Neutrophil (primary cell): ENCODE results near the gene NGF.

ENCODE experiments used
- H3K27ac ChIP-seq: fragments of 200-600 bp; sonication (generic); 2 replicates; pipeline ENCODE4 v1.5.1; 2016; ENCODE audit warnings: mild to moderate bottlenecking, moderate library complexity
- H3K27me3 ChIP-seq: fragments of 200-600 bp; sonication (generic); 2 replicates; pipeline ENCODE4 v1.6.0; 2016; ENCODE audit warnings: mild to moderate bottlenecking
- H3K36me3 ChIP-seq: fragments of 200-600 bp; sonication (generic); 2 replicates; pipeline ENCODE4 v1.5.1; 2017
- H3K4me1 ChIP-seq, 2 experiments: fragments of 200-600 bp in 1 of 2; sonication (generic) in 1 of 2; 1 replicate in 1 of 2; 2 replicates in 1 of 2; pipeline versions ENCODE4 v1.5.1 to v1.6.1; 2013 to 2016; ENCODE audit warnings: low read depth in 1 of 2, low read length in 1 of 2, mild to moderate bottlenecking in 1 of 2, moderate library complexity in 1 of 2; ENCODE audit not compliant: control insufficient read depth in 1 of 2, insufficient read depth in 1 of 2
- H3K4me3 ChIP-seq, 2 experiments: fragments of 200-600 bp in 1 of 2; sonication (generic) in 1 of 2; 1 replicate in 1 of 2; 2 replicates in 1 of 2; pipeline ENCODE4 v1.5.1; 2013 to 2016; ENCODE audit warnings: low read depth in 1 of 2, low read length in 1 of 2, mild to moderate bottlenecking in 1 of 2, moderate library complexity in 1 of 2
- H3K9me3 ChIP-seq: fragments of 200-600 bp; sonication (generic); 2 replicates; pipeline ENCODE4 v1.5.1; 2016
- CTCF ChIP-seq: fragments of 200-600 bp; sonication (generic); IDR thresholded peaks from 2 replicates; pipeline ENCODE4 v1.5.1; 2016; ENCODE audit warnings: antibody characterized with exemption

NGF gene

DNA sequence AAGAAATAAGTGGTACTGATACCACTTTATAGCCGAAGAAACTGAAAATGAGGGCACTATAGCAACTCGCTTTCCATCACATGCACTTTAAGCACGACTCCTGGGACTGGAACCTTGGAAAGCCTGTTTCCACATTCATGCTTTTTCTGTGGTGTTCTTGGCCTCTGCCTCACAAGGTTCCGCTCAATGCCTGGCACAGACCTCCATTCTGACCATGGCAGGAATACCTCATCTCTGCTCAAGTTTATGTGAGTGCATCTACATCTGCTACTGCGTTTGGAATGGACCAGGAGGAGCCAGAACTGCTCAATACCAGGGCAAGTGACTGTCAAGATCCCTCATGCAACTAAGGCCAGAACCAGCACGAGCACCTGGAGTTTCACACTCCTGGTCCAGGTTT, 11.6 kb downstream of the NGF start:
- H3K4me1 ChIP-seq = no peaks in the 10 kb centered on the region
- no peak overlapping the region for H3K27ac ChIP-seq
- no peak for TF ChIP-seq CTCF
- no peaks in the 10 kb centered on the region for H3K9me3 ChIP-seq
- H3K27me3 ChIP-seq = peaks cover 13% of the 10 kb centered on the region
- H3K36me3 ChIP-seq = no peaks in the 10 kb centered on the region
- no peak overlapping the region for H3K4me3 ChIP-seq

DNA sequence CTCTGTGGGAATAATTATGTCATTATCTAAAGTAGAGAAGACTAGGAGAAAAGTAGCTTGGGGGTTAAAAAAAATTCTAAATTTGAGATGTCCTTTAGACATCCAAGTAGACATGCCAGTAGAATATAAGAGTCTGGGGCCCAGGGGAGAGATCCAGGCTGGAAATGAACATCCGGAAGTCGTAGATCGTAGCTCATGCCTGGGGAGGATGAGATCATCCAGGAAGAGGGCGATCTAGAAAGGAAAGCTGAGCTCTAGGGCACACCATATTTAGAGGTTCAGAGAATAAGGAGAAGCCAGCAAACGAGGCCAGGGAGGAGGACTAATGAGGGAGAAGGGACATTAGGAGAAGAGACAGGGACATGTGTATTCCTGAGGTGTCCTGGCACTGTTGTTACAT, 12.2 kb downstream of the NGF start:
- Histone ChIP-seq H3K27ac (no peak overlapping the region), H3K9me3 (no peaks in the 10 kb centered on the region), H3K36me3 (no peaks in the 10 kb centered on the region), H3K27me3 (peaks cover 11% of the 10 kb centered on the region), H3K4me1 (no peaks in the 10 kb centered on the region), H3K4me3 (no peak overlapping the region)
- no peak for TF ChIP-seq CTCF

DNA sequence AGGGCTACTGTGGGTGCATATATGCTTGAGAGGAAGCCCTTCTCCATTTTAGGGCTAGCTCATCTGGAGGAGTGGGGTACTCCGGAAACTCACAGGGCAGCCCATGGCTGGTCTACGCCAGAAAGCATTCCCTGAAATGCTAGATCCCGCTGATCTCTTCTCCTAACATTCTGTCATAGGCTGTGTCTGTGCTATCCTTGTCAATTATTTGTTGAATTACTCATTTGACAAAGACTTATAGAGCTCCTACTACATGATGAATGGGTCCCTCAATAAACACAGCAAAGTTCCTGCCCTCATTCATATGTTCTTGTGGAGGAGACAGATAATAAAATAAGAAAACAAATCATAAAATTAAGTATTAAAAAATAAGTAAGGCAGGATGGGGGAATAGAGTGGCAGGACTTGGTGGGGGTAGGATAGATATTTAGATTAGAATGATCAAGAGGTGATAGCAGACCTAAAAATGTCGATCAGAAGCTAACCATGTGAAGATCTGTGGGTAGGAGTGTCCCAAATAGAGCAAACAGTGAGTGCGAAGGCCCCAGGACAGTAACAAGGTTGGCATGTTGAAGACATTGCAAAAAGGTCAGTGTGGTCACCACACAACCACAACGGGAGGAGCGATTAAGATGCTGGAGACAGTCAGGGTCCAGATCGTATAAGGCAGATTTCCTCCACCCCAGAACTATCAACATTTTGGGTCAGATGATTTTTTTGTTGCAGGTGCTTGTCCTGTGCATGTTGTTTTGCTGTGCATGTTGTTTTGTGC, 13.2 kb downstream of the NGF start:
- Histone ChIP-seq H3K4me1 (no peaks in the 10 kb centered on the region), H3K36me3 (no peaks in the 10 kb centered on the region), H3K4me3 (no peak overlapping the region), H3K9me3 (no peaks in the 10 kb centered on the region), H3K27ac (no peak overlapping the region), H3K27me3 (peaks cover 8% of the 10 kb centered on the region)
- no peak for TF ChIP-seq CTCF

GRCh38 chr1:115323366-115324004, 14.6 kb downstream of the NGF start:
- no peaks in the 10 kb centered on the region for H3K36me3 ChIP-seq
- H3K4me1 ChIP-seq = no peaks in the 10 kb centered on the region
- H3K9me3 ChIP-seq = no peaks in the 10 kb centered on the region
- H3K27me3 ChIP-seq = peaks cover 8% of the 10 kb centered on the region
- no peak overlapping the region for H3K4me3 ChIP-seq
- TF ChIP-seq CTCF = no peak
- H3K27ac ChIP-seq = no peak overlapping the region

GRCh38 chr1:115322631-115323030, 15.4 kb downstream of the NGF start:
- Histone ChIP-seq H3K27me3 (peaks cover 4% of the 10 kb centered on the region), H3K9me3 (no peaks in the 10 kb centered on the region), H3K4me3 (no peak overlapping the region), H3K27ac (no peak overlapping the region), H3K36me3 (no peaks in the 10 kb centered on the region), H3K4me1 (no peaks in the 10 kb centered on the region)
- no peak for TF ChIP-seq CTCF
